Measurements from ENCODE around the gene MAP2K4. TPM values are rescaled to one million over a fixed set of nuclear protein-coding genes. Genes with fewer than 3 reads are reported as not detected.
"Not testable (repeated sequence)": the region's sequence is repeated elsewhere in the genome, so short reads cannot be mapped to it uniquely, and the experiment has no call there.

MAP2K4 gene
- 22.9 and 28.5 TPM in 2 replicates for total RNA-seq
- long read RNA-seq, partial matches to known transcripts = 17 of 23 reads
- long read RNA-seq, other reads (novel, unspliced or antisense) = 6 of 23 reads

DNA sequence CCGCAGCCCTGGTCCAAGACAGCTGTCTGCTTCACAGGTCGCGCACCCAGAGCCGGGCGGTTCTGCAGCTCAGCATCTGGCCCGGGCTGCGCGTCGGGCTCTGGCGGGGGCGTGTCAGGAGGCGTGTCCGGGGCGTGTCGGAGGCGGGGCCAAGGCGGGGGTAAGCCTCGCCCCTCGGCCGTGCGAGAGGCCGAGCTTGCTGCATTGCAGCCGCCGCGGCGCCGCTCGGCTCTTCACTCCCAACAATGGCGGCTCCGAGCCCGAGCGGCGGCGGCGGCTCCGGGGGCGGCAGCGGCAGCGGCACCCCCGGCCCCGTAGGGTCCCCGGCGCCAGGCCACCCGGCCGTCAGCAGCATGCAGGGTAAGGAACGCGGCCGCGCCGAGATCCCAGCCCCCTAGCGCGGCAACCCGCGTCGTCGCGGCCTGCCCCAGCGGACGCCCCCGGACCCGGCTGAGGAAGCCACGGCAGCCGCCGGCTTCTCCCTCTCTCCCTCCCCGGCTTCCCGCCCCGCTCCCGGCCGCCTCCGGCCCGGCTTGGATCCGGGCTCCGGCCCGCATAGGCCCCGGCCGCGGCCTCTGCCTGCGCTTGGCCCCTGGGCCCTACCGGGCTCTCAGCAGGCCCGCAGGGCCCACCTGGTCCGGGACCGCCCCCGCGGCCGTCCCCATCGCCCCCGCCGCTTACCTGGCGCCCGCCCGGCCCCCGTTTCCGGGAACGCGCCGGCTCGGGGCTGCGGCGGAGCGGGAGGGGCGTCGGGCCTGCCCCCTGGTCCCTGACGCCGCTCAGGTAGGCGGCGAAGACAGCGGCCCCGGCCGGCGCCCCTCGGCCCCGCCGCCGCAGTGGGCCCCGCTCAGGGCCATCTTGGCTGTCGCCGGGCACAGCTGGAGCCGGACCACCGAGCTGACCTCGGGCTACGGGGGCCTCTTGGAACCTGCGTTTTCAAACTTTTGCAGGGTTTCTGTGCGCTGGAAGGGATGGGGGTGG is at the start of gene MAP2K4:
MAP2K4 (plus strand) TSS at position 236 of the 981 bp plus-strand sequence; CDS start at position 246, 10 bp downstream.
- TF ChIP-seq, protein P1, sequence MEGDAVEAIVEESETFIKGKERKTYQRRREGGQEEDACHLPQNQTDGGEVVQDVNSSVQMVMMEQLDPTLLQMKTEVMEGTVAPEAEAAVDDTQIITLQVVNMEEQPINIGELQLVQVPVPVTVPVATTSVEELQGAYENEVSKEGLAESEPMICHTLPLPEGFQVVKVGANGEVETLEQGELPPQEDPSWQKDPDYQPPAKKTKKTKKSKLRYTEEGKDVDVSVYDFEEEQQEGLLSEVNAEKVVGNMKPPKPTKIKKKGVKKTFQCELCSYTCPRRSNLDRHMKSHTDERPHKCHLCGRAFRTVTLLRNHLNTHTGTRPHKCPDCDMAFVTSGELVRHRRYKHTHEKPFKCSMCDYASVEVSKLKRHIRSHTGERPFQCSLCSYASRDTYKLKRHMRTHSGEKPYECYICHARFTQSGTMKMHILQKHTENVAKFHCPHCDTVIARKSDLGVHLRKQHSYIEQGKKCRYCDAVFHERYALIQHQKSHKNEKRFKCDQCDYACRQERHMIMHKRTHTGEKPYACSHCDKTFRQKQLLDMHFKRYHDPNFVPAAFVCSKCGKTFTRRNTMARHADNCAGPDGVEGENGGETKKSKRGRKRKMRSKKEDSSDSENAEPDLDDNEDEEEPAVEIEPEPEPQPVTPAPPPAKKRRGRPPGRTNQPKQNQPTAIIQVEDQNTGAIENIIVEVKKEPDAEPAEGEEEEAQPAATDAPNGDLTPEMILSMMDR (IDR thresholded peaks at IDR 0.05) = no peak
- H3K36me3 Mint-ChIP-seq (ENCODE audit: unreplicated experiment) = no peaks in the 10 kb centered on the region
- DNase-seq (ENCODE audit: extremely low spot score, unreplicated experiment) = peak; percentile 98
- H3K4me3 Mint-ChIP-seq (ENCODE audit: unreplicated experiment) = peak within 1 kb of the TSS; percentile 81
- H3K9me3 Mint-ChIP-seq (ENCODE audit: unreplicated experiment) = no peaks in the 10 kb centered on the region
- peaks cover 29% of the 10 kb centered on the region for H3K4me1 Mint-ChIP-seq (ENCODE audit: unreplicated experiment)
- H3K27ac Mint-ChIP-seq (ENCODE audit: unreplicated experiment) = peak within 1 kb of the TSS; percentile 75
- peaks cover 2% of the 10 kb centered on the region for H3K27me3 Mint-ChIP-seq (ENCODE audit: unreplicated experiment)

DNA sequence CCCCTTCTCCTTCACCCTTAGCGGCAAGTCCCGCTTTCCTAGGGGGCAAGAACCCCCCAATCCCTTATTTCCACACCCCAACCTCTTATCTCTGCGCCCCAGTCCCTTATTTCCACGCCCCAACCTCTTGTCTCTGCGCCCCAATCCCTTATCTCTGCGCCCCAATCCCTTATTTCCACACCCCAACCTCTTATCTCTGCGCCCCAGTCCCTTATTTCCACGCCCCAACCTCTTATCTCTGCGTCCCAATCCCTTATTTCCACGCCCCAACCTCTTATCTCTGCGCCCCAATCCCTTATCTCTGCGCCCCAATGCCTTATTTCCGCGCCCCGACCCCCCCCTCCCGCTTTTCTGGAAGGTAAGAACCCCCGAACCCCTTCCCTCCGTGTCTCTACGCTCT is 47.9 kb upstream of the MAP2K4 start:
- H3K36me3 Mint-ChIP-seq (ENCODE audit: unreplicated experiment) = peaks cover 33% of the 10 kb centered on the region
- not testable (repeated sequence) for H3K4me1 Mint-ChIP-seq (ENCODE audit: unreplicated experiment); H3K4me3 Mint-ChIP-seq (ENCODE audit: unreplicated experiment); H3K27me3 Mint-ChIP-seq (ENCODE audit: unreplicated experiment); DNase-seq (ENCODE audit: extremely low spot score, unreplicated experiment); H3K27ac Mint-ChIP-seq (ENCODE audit: unreplicated experiment)
- peaks cover 13% of the 10 kb centered on the region for H3K9me3 Mint-ChIP-seq (ENCODE audit: unreplicated experiment)

DNA sequence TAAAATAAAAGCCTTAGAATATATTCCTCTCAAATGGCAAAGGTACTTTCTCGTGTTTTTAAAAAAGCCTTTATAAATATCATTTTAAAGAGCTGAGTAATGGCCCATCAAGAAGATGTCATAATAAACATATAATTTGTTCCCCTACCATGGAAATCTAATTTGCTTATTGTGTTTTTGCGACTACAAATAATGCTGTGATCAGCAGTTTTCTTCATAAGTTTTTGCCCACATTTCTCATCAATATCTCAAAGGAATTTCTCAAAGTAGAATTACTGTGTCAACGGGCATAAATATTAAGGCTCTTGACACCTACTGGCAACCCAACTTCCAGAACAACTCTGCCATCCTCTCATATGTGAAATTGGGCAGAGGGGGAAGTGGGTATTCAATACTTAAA is 40.9 kb upstream of the MAP2K4 start:
- Mint-ChIP-seq H3K4me1 (ENCODE audit: unreplicated experiment) (peaks cover 6% of the 10 kb centered on the region), H3K36me3 (ENCODE audit: unreplicated experiment) (peaks cover 55% of the 10 kb centered on the region), H3K9me3 (ENCODE audit: unreplicated experiment) (no peaks in the 10 kb centered on the region), H3K4me3 (ENCODE audit: unreplicated experiment) (no peak overlapping the region), H3K27ac (ENCODE audit: unreplicated experiment) (no peak overlapping the region), H3K27me3 (ENCODE audit: unreplicated experiment) (no peaks in the 10 kb centered on the region)
- no peak for DNase-seq (ENCODE audit: extremely low spot score, unreplicated experiment)
- TF ChIP-seq, protein P1 (IDR thresholded peaks at IDR 0.05) = no peak

DNA sequence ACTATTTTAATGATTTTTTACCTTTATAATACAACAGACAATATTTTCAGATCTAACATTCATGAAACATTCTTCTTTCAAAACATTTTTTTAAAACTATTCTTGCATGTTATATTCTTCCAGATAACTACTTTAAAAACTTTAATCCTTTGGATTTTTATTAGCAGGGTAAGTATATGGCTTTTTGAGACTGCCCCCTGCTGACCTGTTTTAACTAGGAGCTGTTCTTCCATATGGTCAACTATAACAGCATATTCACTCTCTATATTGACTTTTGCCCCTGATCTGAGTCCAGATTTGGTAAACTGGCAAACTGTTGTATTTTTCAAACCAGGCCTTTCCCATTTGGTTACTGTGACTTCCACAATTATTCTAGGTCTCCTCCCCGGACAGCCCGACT is 39.9 kb upstream of the MAP2K4 start:
- H3K27me3 Mint-ChIP-seq (ENCODE audit: unreplicated experiment) = no peaks in the 10 kb centered on the region
- H3K36me3 Mint-ChIP-seq (ENCODE audit: unreplicated experiment) = peaks cover 55% of the 10 kb centered on the region
- DNase-seq (ENCODE audit: extremely low spot score, unreplicated experiment) = no peak
- no peak overlapping the region for H3K27ac Mint-ChIP-seq (ENCODE audit: unreplicated experiment)
- H3K4me1 Mint-ChIP-seq (ENCODE audit: unreplicated experiment) = peaks cover 6% of the 10 kb centered on the region
- no peak overlapping the region for H3K4me3 Mint-ChIP-seq (ENCODE audit: unreplicated experiment)
- TF ChIP-seq, protein P1 (IDR thresholded peaks at IDR 0.05) = peak; percentile 40
- H3K9me3 Mint-ChIP-seq (ENCODE audit: unreplicated experiment) = no peaks in the 10 kb centered on the region

DNA sequence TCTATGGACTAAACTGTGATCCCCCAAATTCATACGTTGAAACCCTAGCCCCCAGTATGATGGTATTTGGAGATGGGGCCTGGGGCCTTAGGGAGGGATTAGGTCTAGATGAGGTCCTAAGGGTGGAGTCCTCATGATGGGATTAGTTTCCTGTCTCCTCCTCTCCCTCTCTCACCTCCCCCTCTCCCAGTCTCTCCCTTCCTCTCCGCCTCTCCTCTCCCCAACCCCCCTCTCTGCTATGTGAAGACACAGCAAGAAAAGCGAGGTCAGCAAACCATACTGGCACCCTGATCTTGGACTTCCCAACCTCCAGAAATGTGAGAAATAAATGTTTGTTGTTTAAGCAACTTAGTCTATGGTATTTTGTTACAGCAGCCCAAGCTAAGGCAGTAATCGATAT is 38.8 kb upstream of the MAP2K4 start:
- Mint-ChIP-seq H3K27me3 (ENCODE audit: unreplicated experiment) (no peaks in the 10 kb centered on the region), H3K27ac (ENCODE audit: unreplicated experiment) (no peak overlapping the region), H3K4me3 (ENCODE audit: unreplicated experiment) (no peak overlapping the region), H3K4me1 (ENCODE audit: unreplicated experiment) (peaks cover 6% of the 10 kb centered on the region), H3K36me3 (ENCODE audit: unreplicated experiment) (peaks cover 53% of the 10 kb centered on the region), H3K9me3 (ENCODE audit: unreplicated experiment) (no peaks in the 10 kb centered on the region)
- TF ChIP-seq, protein P1 (IDR thresholded peaks at IDR 0.05) = no peak
- no peak for DNase-seq (ENCODE audit: extremely low spot score, unreplicated experiment)

All from osteocyte (in vitro differentiated cells).